AML-193 (cell line): ENCODE measurements around the gene AMH.
A peak's percentile ranks its signal among the peaks of the same experiment; 100 is the strongest.
"Not testable (repeated sequence)": the region's sequence is repeated elsewhere in the genome, so short reads cannot be mapped to it uniquely, and the experiment has no call there.

ENCODE experiments used
- DNase-seq, 2 experiments: peaks; one replicate each; lab custom pipeline; 2025; lab: John Stamatoyannopoulos, UW

The AMH gene

DNA sequence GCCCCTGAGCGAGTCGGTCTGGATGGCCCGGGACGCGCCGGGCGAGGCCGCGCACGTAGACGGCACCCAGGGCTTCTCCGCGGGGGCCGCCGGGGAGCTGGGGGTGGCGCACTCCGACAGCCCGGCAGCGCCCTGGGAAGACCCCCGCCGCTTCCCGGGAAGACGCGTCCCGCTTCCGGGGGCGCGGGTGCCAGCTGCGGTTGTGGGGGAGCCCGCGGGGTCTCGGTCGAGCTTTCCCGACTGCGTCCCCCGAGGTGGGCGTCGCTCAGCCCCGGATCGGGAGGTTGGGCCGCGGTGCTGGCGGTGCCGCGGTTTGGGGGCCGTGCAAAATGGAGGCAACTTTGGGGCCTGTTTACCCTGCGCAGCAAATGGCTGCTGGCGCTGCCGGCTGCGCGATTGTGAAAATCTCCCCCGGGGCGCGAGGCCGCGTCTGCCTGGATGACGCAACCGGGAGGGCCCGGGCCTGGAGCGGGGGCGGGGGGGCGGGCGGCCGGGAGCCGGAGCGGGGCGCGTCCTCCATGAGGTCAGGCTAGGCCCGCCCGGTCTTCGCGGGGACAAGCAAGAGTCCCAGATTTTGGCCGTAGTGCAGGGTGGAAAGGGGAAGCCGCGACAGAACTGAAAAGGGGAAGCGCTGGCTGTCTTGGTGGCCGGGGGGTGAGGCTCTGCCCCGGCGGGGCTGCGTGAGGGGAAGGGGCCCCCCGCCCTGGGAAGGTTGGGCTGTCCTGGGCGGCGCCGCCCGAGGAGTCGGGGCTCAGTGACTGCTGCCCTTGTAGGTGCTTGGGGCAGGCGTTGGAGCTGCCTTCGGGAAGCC is 21.5 kb downstream of the AMH start:
- DNase-seq = peak; percentile 92 to 95

DNA sequence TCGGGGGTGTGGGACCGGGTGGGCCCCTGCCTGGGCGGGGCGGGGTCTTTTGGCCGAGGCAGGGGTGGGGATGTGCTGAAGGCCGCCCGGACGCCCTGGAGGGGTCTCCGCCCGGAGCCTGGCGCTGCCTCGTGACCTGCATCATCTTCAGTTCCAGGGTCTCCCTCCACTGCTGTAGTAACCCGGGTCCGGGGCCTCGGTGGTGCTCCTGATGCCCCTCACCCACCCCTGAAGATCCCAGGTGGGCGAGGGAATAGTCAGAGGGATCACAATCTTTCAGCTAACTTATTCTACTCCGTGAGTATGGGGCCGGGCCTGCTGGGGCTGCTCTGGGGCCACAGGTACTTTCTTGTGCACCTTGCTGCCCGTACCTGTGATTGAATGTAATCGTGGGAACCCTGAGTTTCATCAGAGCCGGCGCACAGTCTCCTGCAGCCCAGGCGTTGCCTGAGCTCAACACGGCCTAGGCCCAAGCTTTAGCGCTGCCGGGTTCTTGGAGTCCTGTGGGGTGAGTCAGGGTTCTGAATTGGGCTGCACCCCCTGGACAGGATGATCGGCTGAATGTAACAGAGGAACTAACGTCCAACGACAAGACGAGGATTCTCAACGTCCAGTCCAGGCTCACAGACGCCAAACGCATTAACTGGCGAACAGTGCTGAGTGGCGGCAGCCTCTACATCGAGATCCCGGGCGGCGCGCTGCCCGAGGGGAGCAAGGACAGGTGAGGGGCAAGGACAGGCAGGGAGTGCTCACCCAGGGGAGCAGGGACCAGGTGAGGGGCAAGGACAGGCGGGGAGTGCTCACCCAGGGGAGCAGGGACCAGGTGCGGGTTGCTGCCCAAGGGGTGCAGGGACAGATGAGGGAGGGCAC is 22.3 kb downstream of the AMH start:
- no peak for DNase-seq

DNA sequence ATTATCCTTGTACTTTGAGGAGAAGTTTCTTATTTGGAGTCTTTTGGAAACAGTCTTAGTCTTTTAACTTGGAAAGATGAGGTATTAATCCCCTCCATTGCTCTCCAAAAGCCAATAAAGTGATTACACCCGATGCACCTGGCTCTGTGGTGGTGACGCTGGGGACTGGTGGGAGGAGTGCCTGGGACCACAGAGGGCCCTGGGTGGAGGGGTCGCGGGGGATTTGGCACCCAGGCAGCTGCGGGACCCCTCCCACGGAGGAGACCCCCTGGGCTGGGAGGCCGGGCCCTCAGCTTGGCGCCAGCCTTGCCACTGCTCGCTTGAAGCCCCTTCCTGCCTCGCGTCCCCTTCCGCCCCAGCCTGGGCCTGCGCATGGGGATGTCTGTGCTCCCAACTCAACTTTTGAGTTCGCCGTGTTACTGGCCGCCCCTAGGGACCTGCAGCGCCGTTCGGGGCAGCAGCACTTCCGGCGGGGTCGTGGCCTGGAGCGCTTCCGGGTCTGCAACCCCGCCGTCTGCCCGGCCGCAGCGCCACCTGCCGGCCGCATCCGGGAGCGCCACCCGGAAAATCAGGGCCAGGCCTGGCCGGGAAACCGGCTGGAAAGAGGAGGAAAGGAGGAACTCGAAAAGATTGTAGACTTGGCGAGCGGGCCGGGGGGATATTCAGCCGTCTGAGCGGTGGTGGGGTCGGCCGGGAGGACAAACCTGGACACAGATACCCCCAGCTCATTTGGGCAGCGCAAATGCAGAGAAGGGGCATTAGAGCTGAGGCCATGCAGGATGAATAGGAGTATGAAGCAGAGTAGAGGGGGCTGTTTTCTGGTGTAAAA is 24.4 kb downstream of the AMH start:
- peak; percentile 60 to 71 for DNase-seq

DNA sequence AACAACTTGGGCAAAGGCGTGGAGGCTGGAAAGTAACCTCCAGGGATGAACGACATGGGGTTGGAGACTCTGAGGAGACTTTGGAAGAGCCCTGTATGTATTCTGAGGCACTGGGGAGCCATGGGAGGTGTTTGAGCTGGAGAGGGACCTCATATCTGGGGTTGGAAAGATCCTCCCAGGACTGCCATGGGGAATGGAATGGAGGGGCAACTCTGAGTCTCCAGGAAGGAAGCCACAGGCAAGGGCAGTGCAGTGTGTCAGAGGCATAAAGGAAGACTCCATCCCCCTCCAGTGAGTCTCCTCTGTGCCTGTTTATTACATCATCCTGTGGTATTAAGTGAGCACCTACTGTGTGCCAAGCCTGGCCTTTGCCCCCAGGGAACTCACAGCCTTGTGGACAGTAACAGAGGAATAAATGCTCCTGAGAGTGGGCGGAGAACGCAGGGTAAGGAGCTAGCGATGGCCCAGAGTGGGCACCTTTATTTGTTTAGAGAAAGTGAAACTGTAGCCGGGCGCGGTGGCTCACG is 25.1 kb downstream of the AMH start:
- no peak for DNase-seq

GRCh38 chr19:2274931-2275535 is 25.9 kb downstream of the AMH start:
- peak; percentile 60 to 74 for DNase-seq

DNA sequence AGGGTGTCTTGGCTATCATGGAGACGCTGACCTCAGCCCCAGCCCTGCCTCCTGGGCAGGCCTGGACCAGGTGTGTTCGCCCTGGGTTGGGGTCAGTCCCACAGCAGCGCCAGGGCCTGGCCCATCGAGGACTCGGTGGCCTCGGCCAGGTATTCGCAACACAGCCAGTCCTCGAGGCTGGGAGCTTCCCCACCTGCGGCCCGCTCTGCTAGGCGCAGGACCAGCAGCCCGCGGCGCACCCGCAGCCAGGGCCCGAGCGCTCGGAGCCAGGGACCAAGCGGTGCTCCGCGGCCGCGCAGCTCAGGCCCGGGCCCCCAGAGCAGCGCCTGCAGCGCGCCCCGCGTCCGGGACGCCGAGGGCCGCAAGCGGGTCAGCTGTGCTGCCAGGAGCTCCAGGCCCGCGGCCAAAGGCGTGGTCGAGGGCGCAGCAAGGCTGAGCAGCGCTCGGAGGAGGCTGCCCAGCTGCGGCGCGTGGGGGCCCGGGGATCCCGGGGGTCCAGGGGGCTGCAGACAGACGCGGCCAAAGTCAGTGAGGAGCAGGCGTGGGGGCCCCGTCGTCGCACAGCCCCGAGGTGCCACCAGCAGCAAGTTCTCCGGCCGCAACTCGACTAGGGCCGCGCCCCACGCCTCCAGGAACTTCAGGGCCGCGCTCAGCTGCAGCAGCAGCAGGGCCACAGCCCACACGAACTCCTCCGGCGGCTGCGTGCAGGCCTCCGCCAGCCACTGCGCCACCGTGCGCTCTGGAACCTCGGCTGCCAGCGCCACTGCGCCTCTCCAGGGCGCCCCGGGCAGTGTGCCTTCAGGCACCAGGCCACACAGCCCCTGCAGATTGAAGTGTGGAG is 26.7 kb downstream of the AMH start:
- no peak for DNase-seq

DNA sequence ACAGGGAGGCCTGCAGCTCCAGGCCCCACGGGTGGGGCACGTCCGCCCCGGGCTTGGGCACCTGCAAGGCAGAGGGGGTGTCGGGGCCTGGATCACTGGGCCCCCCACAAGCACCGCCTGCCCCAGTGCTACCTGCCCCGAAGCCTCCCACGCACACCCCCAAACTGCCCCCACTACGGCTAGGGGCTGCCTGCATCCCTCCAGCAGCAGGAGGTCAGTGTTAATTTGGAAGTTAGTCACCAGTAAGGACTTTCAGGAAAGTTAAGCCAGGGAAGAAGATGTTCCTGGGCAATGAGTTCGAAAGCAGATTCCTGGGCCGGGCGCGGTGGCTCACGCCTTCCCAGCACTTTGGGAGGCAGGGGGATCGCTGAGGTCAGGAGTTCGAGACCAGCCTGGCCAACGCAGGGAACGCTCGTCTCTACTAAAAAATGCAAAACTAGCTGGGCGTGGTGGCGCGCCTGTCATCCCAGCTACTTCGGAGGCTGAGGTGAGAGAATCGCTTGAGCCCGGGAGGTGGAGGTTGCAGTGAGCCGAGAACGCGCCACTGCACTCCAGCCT is 27.4 kb downstream of the AMH start:
- DNase-seq = no peak

GRCh38 chr19:2277138-2277537 is 28.0 kb downstream of the AMH start:
- DNase-seq = no peak

- DNase-seq = no peak
These were observed 29.5 kb downstream of the AMH start for GRCh38 chr19:2278459-2279158.

GRCh38 chr19:2280633-2281264 is 31.6 kb downstream of the AMH start:
- DNase-seq = no peak

GRCh38 chr19:2281265-2282061 is 32.3 kb downstream of the AMH start:
- DNase-seq = not testable (repeated sequence)

DNA sequence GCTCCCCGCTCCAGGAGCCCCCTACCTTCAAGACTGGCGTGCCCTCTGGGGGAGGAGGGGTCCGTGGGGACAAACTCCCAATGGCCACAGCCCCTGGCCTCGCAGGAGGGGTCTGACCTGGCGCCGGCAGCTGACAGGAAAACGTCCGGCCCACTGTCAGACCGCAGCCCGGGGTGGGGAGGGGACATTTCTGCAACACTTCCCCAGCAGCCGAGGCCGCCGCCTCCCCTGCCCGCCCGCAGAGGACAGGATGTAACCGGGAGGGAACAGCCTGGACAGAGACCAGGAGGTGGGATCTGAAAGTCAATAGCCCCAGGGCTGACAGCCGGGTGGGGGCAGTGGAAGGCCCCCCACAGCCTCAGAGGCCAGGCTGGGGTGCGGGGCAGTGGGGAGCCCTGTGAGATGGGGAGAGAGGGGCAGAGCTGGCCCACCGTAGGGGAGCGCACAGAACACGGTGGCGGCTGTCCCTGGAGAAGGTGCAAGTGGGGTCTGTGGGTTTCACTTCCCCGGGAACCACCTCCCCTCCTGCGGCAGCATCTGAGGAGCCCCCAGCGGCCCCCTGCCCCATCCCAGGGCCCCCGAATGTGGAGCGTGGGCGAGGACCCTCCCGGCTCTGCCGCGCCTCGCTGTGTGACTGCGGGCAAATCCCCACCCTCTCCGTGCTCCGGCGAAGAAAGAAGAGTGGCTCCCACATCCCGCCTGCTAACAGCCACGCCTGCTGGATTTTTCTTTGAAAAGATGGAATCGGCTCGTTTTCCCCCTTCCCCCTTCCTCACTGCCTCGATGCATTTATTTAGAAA is 33.1 kb downstream of the AMH start, which contains the start of gene PEAK3:
TSS of gene PEAK3 (minus strand) at position 114 of the 800 bp plus-strand sequence. CDS start 1,244 bp downstream, outside the sequence.
- DNase-seq = peak; percentile 79 to 82

DNA sequence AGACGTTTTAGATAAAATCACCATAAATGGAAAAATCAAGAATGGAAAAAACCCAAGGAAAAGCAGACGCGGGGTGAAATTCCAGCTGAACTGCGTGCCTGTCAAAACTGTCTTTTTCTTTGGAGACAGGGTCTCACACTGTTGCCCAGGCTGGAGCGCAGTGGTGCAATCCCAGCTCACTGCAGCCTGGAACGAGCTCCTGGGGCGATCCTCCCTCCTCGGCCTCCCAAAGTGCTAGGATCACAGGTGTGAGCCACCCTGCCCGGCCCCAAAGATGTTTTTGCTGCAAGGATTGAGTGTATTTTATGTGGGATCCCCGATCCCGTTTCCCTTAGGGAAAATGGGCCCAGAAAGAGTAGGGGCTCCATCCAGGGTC is 33.7 kb downstream of the AMH start:
- no peak for DNase-seq

DNA sequence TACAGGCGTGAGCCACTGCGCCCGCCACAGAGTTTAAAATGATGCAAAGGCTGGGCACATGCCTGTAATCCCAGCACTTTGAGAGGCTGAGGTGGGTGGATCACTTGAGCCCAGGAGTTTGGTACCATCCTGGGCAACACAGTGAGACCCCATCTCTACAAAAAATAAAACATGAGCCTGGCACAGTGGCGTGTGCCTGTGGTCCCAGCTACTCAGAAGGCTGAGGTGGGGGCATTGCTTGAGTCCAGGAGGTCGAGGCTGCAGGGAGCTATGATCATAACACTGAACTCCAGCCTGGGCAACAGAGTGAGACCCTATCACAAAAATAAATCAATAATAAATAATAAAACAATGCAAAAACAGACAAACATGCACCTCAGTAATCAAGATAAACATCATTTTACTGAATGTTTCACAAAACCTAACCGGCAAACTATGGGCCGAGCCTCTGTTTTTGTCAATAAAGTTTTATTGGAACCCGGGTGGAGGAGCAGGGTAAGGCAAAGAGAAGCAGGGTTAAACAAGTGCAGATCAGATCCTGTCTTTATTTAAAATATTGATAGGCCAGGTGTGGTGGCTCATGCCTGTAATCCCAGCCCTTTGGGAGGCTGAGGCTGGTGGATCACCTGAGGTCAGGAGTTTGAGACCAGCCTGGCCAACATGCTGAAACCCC is 34.8 kb downstream of the AMH start:
- no peak for DNase-seq

- DNase-seq = no peak
These were observed 37.4 kb downstream of the AMH start for GRCh38 chr19:2286402-2287140.
